AG09309 (cell line): ENCODE measurements around the gene MYORG.

Experiments
- DNase-seq: peaks from one replicate; pipeline ENCODE4 v3.0.0-alpha.2; 2010; ENCODE audit warnings: low read depth
- H3K4me3 ChIP-seq: 2 replicates; pipeline ENCODE4 v1.5.1; 2011; ENCODE audit warnings: mild to moderate bottlenecking, low read depth, low read length, moderate library complexity; ENCODE audit not compliant: control insufficient read depth
- TF ChIP-seq, protein P1 (sequence below): IDR thresholded peaks from 2 replicates; pipeline ENCODE4 v1.5.1; 2011; ENCODE audit warnings: mild to moderate bottlenecking, low read depth, low read length, inconsistent platforms; ENCODE audit not compliant: insufficient read depth, control insufficient read depth; ENCODE audit errors: missing control alignments

MYORG gene

DNA sequence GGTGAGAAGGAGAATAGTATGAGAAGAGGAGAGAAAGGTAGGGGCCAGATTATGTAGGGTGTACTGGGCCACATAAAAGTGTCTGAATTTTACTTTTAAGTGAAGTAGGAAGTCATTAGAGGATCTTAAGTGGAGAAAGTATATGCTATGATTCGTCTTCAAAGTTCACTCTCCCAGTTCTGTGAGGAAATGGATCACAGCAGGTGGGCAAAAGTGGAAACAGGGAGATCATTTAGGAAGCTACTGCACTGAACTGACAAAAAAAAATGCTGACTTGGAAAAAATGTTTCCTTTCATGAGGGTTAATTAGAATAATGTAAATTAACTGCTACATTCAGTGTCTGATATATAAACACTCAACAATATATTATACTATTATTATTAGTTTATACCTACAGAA is 50.0 kb downstream of the MYORG start:
- TF ChIP-seq, protein P1, sequence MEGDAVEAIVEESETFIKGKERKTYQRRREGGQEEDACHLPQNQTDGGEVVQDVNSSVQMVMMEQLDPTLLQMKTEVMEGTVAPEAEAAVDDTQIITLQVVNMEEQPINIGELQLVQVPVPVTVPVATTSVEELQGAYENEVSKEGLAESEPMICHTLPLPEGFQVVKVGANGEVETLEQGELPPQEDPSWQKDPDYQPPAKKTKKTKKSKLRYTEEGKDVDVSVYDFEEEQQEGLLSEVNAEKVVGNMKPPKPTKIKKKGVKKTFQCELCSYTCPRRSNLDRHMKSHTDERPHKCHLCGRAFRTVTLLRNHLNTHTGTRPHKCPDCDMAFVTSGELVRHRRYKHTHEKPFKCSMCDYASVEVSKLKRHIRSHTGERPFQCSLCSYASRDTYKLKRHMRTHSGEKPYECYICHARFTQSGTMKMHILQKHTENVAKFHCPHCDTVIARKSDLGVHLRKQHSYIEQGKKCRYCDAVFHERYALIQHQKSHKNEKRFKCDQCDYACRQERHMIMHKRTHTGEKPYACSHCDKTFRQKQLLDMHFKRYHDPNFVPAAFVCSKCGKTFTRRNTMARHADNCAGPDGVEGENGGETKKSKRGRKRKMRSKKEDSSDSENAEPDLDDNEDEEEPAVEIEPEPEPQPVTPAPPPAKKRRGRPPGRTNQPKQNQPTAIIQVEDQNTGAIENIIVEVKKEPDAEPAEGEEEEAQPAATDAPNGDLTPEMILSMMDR, result no peak
- DNase-seq, result no peak
- no peak overlapping the region for H3K4me3 ChIP-seq

DNA sequence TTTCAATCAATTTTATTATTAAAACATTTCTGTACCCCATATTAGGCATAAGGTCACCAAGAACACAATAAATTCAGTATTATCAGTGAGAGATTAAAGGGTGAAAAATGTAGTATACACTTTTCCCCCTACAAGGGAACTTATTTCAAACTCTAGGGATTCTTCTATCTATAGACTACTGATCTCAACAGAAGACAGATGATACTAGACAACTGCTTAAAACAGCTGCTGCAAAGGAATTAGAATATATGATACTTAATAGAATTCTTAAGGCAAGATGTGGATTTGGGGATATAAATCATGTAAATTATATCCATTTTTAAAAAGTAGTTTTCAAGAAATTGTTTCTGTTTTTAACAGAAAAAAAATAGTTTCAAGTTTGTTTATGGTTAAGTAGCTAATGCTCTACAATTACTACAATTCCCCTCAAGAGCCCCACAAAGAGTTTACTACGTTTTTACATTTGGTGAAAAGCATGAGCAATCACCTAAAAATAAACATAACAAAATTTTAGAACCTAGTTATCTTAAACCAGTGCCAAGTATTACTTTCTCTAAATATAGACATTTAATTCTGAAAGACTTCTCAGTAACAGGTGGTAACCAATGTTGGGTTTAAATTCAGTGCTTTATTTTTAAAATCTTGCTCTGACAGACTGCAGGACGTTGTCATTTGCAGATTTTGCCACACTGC is 53.7 kb downstream of the MYORG start:
- no peak for DNase-seq
- H3K4me3 ChIP-seq, result no peak overlapping the region
- TF ChIP-seq, protein P1, result no peak

DNA sequence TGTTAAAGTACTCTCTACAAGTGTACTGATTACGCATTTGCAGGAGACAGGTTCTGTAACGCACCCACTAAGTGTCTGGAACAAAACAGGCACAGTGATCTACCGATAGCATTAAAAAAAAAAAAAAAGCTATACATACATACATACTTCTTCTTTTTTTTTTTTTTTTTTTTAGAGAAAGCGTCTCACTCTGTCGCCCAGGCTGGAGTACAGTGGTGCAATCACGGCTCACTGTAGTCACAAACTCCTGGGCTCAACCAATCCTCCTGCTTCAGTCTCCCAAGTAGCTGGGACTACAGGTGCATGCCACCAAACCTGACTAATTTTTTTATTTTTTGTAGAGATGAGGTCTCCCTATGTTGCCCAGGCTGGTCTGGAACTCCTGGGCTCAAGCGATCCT is 55.2 kb downstream of the MYORG start:
- no peak for DNase-seq
- no peak overlapping the region for H3K4me3 ChIP-seq
- TF ChIP-seq, protein P1, result no peak

DNA sequence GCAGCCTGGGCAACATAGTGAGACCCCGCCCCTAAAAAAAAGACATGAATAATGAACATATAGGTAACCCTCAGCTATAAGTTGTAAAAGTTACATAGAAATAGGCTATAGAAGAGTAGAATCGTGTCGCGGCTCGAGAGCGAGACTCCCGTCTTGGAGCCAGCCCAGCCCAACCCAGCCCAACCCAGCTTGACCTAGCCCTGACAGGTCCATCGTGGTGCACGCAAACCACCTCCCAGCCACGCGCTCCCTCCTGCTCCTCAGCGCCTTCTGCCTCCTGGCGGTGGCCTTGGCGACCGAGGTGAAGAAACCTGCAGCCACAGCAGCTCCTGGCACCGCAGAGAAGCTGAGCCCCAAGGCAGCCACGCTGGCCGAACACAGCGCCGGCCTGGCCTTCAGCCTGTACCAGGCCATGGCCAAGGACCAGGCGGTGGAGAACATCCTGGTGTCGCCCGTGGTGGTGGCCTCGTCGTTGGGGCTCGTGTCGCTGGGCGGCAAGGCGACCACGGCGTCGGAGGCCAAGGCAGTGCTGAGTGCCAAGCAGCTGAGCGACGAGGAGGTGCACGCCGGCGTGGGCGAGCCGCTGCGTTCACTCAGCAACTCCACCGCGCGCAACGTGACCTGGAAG is 58.4 kb downstream of the MYORG start:
- DNase-seq, result no peak
- H3K4me3 ChIP-seq, result no peak overlapping the region
- TF ChIP-seq, protein P1, result no peak

DNA sequence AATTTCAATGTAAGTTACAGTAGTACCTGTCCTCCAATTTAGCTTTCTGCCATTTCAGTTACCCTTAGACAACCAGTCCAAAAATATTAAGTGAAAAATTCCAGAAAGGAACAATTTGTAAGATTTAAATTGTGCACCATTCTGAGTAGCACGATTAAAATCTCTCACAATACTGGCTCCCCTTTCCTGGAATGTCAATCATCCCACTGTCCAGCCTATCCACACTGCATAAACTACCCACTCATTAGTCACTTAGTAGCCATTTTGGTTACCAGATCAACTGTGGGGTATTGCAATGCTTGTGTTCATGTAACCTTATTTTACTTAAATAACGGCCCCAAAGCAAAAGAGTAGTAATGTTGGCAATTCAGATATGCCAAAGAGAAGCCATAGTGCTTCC is 59.3 kb downstream of the MYORG start:
- TF ChIP-seq, protein P1, result no peak
- DNase-seq, result no peak
- no peak overlapping the region for H3K4me3 ChIP-seq
